Nephron (organoid): Measurements from ENCODE around the gene LRRIQ1.

Experiments used
- H3K27ac Mint-ChIP-seq, 3 experiments: 2 replicates each; pipeline ENCODE4 v1.8.0; 2020; ENCODE audit warnings: mixed read lengths in 3 of 3, mild to moderate bottlenecking in 2 of 3, moderate library complexity in 1 of 3
- H3K27me3 Mint-ChIP-seq: 2 replicates; pipeline ENCODE4 v1.8.0; 2021; ENCODE audit warnings: low read depth, mild to moderate bottlenecking, moderate library complexity, mixed read lengths
- H3K36me3 Mint-ChIP-seq: 2 replicates; pipeline ENCODE4 v1.8.0; 2020; ENCODE audit warnings: low read depth, mixed read lengths
- H3K4me1 Mint-ChIP-seq: 2 replicates; pipeline ENCODE4 v1.8.0; 2020; ENCODE audit warnings: mixed read lengths
- H3K4me3 Mint-ChIP-seq, 3 experiments: 2 replicates each; pipeline ENCODE4 v1.8.0; 2020; ENCODE audit warnings: mild to moderate bottlenecking in 3 of 3, mixed read lengths in 3 of 3, moderate library complexity in 2 of 3
- H3K9me3 Mint-ChIP-seq: 2 replicates; pipeline ENCODE4 v1.8.0; 2020; ENCODE audit warnings: mixed read lengths
- CTCF ChIP-seq, 3 experiments: fragments of 200-600 bp; sonication (generic); IDR thresholded peaks; one replicate each; pipeline ENCODE4 v1.5.0; 2021; ENCODE audit warnings: antibody characterized with exemption in 3 of 3; ENCODE audit not compliant: unreplicated experiment in 3 of 3

LRRIQ1 gene

GRCh38 chr12:85257671-85258070 lies 221.5 kb downstream of the LRRIQ1 start:
- Mint-ChIP-seq H3K4me1 (no peaks in the 10 kb centered on the region), H3K27me3 (no peaks in the 10 kb centered on the region), H3K36me3 (no peaks in the 10 kb centered on the region), H3K4me3 (no peak overlapping the region), H3K9me3 (no peaks in the 10 kb centered on the region), H3K27ac (no peak overlapping the region)
- TF ChIP-seq CTCF (IDR thresholded peaks at IDR 0.05; ENCODE audit: unreplicated experiment in 3 of 3), result no peak

GRCh38 chr12:85260447-85260846 lies 224.3 kb downstream of the LRRIQ1 start:
- Mint-ChIP-seq H3K27me3 (no peaks in the 10 kb centered on the region), H3K9me3 (no peaks in the 10 kb centered on the region), H3K4me1 (no peaks in the 10 kb centered on the region), H3K4me3 (no peak overlapping the region), H3K27ac (no peak overlapping the region), H3K36me3 (no peaks in the 10 kb centered on the region)
- TF ChIP-seq CTCF (IDR thresholded peaks at IDR 0.05; ENCODE audit: unreplicated experiment in 3 of 3), result no peak

- TF ChIP-seq CTCF (IDR thresholded peaks at IDR 0.05; ENCODE audit: unreplicated experiment in 3 of 3), result no peak
- Mint-ChIP-seq H3K9me3 (no peaks in the 10 kb centered on the region), H3K4me3 (no peak overlapping the region), H3K4me1 (no peaks in the 10 kb centered on the region), H3K36me3 (no peaks in the 10 kb centered on the region), H3K27ac (no peak overlapping the region), H3K27me3 (no peaks in the 10 kb centered on the region)
Observed at GRCh38 chr12:85260896-85261295, 224.7 kb downstream of the LRRIQ1 start.

- H3K4me1 Mint-ChIP-seq, result no peaks in the 10 kb centered on the region
Observed at GRCh38 chr12:85266356-85266755, 230.2 kb downstream of the LRRIQ1 start.

GRCh38 chr12:85273381-85274314 lies 237.5 kb downstream of the LRRIQ1 start:
- peak overlapping the region; percentile 58 to 72 (median 61) for H3K4me3 Mint-ChIP-seq
- H3K4me1 Mint-ChIP-seq, result peaks cover 23% of the 10 kb centered on the region
- H3K27ac Mint-ChIP-seq, result no peak overlapping the region
- peaks cover 77% of the 10 kb centered on the region for H3K27me3 Mint-ChIP-seq
- TF ChIP-seq CTCF (IDR thresholded peaks at IDR 0.05; ENCODE audit: unreplicated experiment in 3 of 3), result no peak
- peaks cover 3% of the 10 kb centered on the region for H3K9me3 Mint-ChIP-seq
- H3K36me3 Mint-ChIP-seq, result no peaks in the 10 kb centered on the region

More at GRCh38 chr12:85266356-85266755, 230.2 kb downstream of the LRRIQ1 start:
- H3K4me3 Mint-ChIP-seq, result no peak overlapping the region
- peaks cover 14% of the 10 kb centered on the region for H3K27me3 Mint-ChIP-seq
- TF ChIP-seq CTCF (IDR thresholded peaks at IDR 0.05; ENCODE audit: unreplicated experiment in 3 of 3), result no peak
- H3K9me3 Mint-ChIP-seq, result no peaks in the 10 kb centered on the region
- H3K27ac Mint-ChIP-seq, result no peak overlapping the region
- no peaks in the 10 kb centered on the region for H3K36me3 Mint-ChIP-seq

GRCh38 chr12:85274315-85274651 lies 238.1 kb downstream of the LRRIQ1 start:
- no peaks in the 10 kb centered on the region for H3K36me3 Mint-ChIP-seq
- H3K27ac Mint-ChIP-seq, result no peak overlapping the region
- H3K9me3 Mint-ChIP-seq, result peaks cover 3% of the 10 kb centered on the region
- TF ChIP-seq CTCF (IDR thresholded peaks at IDR 0.05; ENCODE audit: unreplicated experiment in 3 of 3), result no peak
- peaks cover 78% of the 10 kb centered on the region for H3K27me3 Mint-ChIP-seq
- H3K4me1 Mint-ChIP-seq, result peaks cover 25% of the 10 kb centered on the region
- peak overlapping the region in 1 of 3 experiments; percentile 58 for H3K4me3 Mint-ChIP-seq
